KBM-7 (cell line): ENCODE data around the gene KLHDC10.
"Not testable (repeated sequence)": the region's sequence is repeated elsewhere in the genome, so short reads cannot be mapped to it uniquely, and the experiment has no call there.

Experiments used
- DNase-seq: peaks from one replicate; pipeline ENCODE4 v3.0.0-alpha.2; 2015
- in situ Hi-C: fragments of 300-500 bp; cut with MboI; formaldehyde crosslinking; loops from 2 replicates; pipeline ENCODE4 v1.14.3; 2020; ENCODE audit warnings: low sequenced_read_pairs, low pct_unique_long_range_greater_than_20kb, mixed read lengths

Gene KLHDC10

GRCh38 chr7:130180571-130181262 is 110.4 kb downstream of the KLHDC10 start:
- in situ Hi-C loops, result no loop called here
- DNase-seq, result no peak

- in situ Hi-C loops, result no loop called here
- DNase-seq, result no peak
Observed at GRCh38 chr7:130181263-130181605, 110.9 kb downstream of the KLHDC10 start.

- in situ Hi-C loops, result no loop called here
- no peak for DNase-seq
Observed at GRCh38 chr7:130182990-130183389, 112.7 kb downstream of the KLHDC10 start.

- DNase-seq, in situ Hi-C loops: not testable (repeated sequence)
Observed at GRCh38 chr7:130184349-130184748, 114.0 kb downstream of the KLHDC10 start.
